ENCODE data around the gene FAH.

DNA sequence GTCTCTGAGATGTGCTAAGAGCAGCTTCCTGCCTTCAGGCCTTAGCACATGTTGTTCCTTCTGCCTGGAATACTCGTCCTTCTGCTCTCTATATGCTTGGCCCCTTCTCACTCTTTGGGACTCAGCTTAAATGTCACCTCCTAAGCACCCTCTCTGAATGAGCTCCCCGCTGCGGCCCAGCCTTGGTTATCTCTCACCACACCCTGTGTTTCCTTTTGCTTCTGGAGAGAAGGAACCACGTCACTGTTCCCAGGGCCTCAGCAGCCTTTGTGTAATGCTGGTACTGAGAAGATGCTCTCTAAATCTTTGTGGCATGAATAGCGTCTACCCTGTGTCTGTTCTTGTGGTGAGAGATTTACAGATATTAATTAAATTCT, 2.2 kb downstream of the FAH start:
- TF ChIP-seq, protein P1, sequence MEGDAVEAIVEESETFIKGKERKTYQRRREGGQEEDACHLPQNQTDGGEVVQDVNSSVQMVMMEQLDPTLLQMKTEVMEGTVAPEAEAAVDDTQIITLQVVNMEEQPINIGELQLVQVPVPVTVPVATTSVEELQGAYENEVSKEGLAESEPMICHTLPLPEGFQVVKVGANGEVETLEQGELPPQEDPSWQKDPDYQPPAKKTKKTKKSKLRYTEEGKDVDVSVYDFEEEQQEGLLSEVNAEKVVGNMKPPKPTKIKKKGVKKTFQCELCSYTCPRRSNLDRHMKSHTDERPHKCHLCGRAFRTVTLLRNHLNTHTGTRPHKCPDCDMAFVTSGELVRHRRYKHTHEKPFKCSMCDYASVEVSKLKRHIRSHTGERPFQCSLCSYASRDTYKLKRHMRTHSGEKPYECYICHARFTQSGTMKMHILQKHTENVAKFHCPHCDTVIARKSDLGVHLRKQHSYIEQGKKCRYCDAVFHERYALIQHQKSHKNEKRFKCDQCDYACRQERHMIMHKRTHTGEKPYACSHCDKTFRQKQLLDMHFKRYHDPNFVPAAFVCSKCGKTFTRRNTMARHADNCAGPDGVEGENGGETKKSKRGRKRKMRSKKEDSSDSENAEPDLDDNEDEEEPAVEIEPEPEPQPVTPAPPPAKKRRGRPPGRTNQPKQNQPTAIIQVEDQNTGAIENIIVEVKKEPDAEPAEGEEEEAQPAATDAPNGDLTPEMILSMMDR (IDR thresholded peaks at IDR 0.05) = no peak
- TF ChIP-seq POLR2A (IDR thresholded peaks at IDR 0.05) = no peak

All from testis (tissue), 2 donors.